COR-L47 (cell line): ENCODE data around the gene STAB1.
A peak's percentile ranks its signal among the peaks of the same experiment; 100 is the strongest.
"Not testable (repeated sequence)": the region's sequence is repeated elsewhere in the genome, so short reads cannot be mapped to it uniquely, and the experiment has no call there.

Experiments
- DNase-seq: peaks from one replicate; lab custom pipeline; 2025; lab: John Stamatoyannopoulos, UW

STAB1 gene

DNA sequence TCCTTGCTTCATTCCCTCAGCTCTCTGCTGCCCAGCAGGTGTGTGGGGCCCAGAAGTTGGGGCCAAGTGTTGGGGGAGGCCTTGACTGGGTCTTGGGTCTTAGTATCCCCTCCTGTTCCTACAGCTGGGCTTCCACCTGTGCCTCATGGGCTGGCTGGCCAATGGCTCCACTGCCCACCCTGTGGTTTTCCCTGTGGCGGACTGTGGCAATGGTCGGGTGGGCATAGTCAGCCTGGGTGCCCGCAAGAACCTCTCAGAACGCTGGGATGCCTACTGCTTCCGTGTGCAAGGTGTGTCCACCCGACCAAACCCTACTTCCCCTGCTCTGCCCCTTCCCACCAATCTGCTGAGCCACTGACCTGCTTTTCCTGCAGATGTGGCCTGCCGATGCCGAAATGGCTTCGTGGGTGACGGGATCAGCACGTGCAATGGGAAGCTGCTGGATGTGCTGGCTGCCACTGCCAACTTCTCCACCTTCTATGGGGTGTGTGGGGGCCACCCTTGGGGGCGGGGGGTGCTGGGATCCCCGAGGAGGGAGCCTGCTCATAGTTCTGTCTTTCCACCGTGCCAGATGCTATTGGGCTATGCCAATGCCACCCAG is 27.6 kb downstream of the STAB1 start:
- no peak for DNase-seq

GRCh38 chr3:52523386-52524257 is 28.5 kb downstream of the STAB1 start:
- DNase-seq, result no peak

DNA sequence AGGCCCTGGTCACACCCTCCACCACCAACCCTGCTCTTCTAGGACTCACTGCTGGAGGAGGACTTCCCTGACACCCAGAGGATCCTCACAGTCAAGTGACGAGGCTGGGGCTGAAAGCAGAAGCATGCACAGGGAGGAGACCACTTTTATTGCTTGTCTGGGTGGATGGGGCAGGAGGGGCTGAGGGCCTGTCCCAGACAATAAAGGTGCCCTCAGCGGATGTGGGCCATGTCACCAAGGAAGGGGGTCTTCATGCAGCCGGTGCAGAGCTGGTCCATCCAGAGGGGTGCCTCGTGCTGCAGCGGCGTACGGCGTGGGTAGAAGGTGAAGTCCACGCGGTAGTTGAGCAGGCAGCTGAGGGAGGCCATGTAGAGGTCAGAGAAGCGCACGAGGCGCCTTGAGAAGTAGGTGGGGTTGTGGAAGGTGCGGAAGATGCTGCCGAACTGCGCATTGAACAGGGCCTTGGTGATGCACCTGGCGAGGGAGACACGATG is 29.2 kb downstream of the STAB1 start:
- no peak for DNase-seq

GRCh38 chr3:52524752-52525679 is 29.9 kb downstream of the STAB1 start:
- no peak for DNase-seq

- no peak for DNase-seq
Measured at GRCh38 chr3:52525680-52526561, 30.8 kb downstream of the STAB1 start.

GRCh38 chr3:52526671-52527038 is 31.5 kb downstream of the STAB1 start:
- not testable (repeated sequence) for DNase-seq

- DNase-seq, result no peak
Measured at GRCh38 chr3:52527039-52527731, 32.0 kb downstream of the STAB1 start.

GRCh38 chr3:52527732-52528585 is 32.8 kb downstream of the STAB1 start:
- DNase-seq, result no peak

GRCh38 chr3:52528586-52529375 is 33.6 kb downstream of the STAB1 start:
- no peak for DNase-seq

DNA sequence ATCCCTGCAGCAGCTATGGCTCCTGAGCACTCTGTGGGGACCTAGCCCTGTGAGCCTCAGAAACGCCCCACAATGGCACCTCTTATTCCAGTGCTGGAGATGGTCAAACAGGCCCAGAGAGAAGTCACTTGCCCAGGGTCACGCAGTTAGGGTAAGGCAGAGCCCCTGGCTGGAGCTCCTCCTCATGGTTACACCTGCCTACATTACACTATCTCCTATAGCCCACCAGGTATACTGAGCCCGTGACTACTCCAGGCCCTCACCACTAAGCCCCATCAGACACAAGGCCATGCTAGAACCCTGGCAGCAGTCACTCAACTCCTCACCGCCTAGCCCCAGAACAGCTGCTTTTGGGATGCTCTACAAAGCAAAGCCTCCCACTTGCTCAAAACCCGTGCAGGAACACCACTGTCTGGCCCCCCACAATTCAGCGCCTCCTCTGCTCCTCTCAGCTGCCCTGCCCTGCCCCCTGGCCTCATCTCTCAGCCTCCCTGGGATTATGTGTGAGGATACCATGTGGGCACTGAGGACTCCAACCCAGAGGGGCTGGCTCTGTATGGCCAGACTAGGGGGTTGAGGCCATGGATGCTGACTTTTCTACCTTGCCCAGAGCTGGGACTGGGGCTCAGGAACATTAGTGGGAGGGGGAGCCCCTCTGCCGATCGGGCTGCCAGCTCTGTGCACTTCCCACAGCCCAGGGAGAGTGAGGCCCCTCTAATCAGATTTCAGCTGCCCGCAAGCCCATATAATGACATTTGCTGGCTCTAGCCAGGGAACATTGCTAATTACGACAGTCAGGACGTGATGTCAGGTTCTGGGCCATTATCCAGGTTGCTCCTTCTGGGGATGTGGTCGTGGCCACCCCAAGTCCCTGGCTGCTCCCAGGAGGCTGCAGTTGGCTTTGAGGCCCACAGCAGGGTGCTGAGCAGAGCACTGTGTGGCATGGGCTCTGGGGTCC is 34.5 kb downstream of the STAB1 start:
- DNase-seq, result no peak

GRCh38 chr3:52530918-52531826 is 36.0 kb downstream of the STAB1 start:
- DNase-seq, result no peak

GRCh38 chr3:52531860-52532516 is 36.9 kb downstream of the STAB1 start:
- no peak for DNase-seq

DNA sequence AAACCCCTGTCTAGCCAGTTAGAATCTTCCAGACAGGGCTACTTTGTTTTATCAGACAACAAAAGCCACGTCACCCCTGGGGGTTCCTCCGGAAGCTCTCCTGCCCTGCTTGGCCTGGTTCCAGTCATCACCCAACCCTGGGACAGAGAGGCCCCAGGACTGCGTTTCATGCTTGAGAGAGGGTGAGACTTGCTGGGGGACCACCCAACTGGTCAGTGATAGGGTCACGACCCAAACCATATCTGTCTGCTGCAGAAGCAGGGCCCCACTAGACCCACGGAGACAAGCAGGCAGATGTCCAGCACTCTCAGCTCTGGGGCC is 37.3 kb downstream of the STAB1 start:
- DNase-seq, result peak; percentile 10

- no peak for DNase-seq
Measured at GRCh38 chr3:52532838-52533622, 37.9 kb downstream of the STAB1 start.

GRCh38 chr3:52533623-52534280 is 38.6 kb downstream of the STAB1 start, which contains the start of gene NT5DC2:
TSS of gene NT5DC2 (minus strand) at chr3:52533857. CDS start at chr3:52533737, 120 bp downstream.
- peak; percentile 57 for DNase-seq
